Psoas muscle (tissue), 8 donors: ENCODE data around the gene FAT3. TPM values are rescaled to one million over a fixed set of nuclear protein-coding genes. Genes with fewer than 3 reads are reported as not detected.

ENCODE experiments used
- ATAC-seq, 4 donors: fragments of 200-7000 bp; cut with Tn5 transposase; one replicate each; pipeline ENCODE4 v1.9.1; 2020; ENCODE audit warnings: moderate library complexity in 3 of 4, mild to moderate bottlenecking in 2 of 4
- DNase-seq, 2 donors: peaks; one replicate each; pipeline ENCODE4 v3.0.0-alpha.2; 2020
- H3K27ac ChIP-seq: fragments of 200-600 bp; one replicate; pipeline ENCODE4 v1.8.0; 2022
- H3K27me3 ChIP-seq, 3 donors: fragments of 200-600 bp in 1 of 3; one replicate each; pipeline versions ENCODE4 v1.6.1 to v1.8.0; 2013 to 2022; ENCODE audit warnings: low read length in 2 of 3, mild to moderate bottlenecking in 2 of 3, moderate library complexity in 1 of 3; ENCODE audit not compliant: insufficient read depth in 3 of 3
- H3K36me3 ChIP-seq, 2 donors: fragments of 200-600 bp in 1 of 2; one replicate each; pipeline versions ENCODE4 v1.6.1 to v1.8.0; 2013 to 2022; ENCODE audit warnings: low read depth in 1 of 2, mild to moderate bottlenecking in 1 of 2, moderate library complexity in 1 of 2; ENCODE audit not compliant: insufficient read depth in 1 of 2
- H3K4me1 ChIP-seq: fragments of 200-600 bp; one replicate; pipeline ENCODE4 v1.8.0; 2022
- H3K4me3 ChIP-seq: fragments of 200-600 bp; one replicate; pipeline ENCODE4 v1.8.0; 2022; ENCODE audit warnings: mild to moderate bottlenecking
- H3K9me3 ChIP-seq: fragments of 200-600 bp; one replicate; pipeline ENCODE4 v1.8.0; 2022
- CTCF ChIP-seq: fragments of 200-600 bp; IDR thresholded peaks from one replicate; pipeline ENCODE4 v1.8.0; 2022; ENCODE audit warnings: antibody characterized with exemption
- whole genome bisulfite sequencing, 3 donors: extraction: QIAGEN DNeasy Blood & Tissue Kit; methylation state at CpG; one replicate each; pipeline versions ENCODE4 v1.1.6 to v1.1.7; 2013; 5-methylcytosine and 5-hydroxymethylcytosine counted together
- intact Hi-C, 2 donors: fragments of 100-400 bp; cut with DNase I; formaldehyde crosslinking; loops; one replicate each; pipeline versions ENCODE4 v1.11.0 to v1.14.2; 2022
- polyA plus RNA-seq, 3 donors: library from polyadenylated mRNA; stranded (reverse); fragments of 200-250 nt; gene quantifications; one replicate each; pipeline ENCODE4 v1.2.3, GENCODE V29; 2013
- total RNA-seq, 4 donors: library from RNA; stranded (reverse); fragmentation: NEBNext Ultra II Directional in 2 of 4; extraction: Animal tissue kit (Norgen Biotek cat#: 25700) in 2 of 4; gene quantifications; one replicate each; pipeline versions ENCODE4 v1.2.1 to v1.2.4, GENCODE V29; 2021 to 2023
- donor health status: healthy with polysubstance abuse.
- donor health status: DM: no; HTN: no; CAD: no; lungs with moderate emphysema.
- donor health status: Bipolar disorder and iron deficiency.
- donor health status: healthy.
- donor health status: DM: yes; HTN: yes; CAD: no.
- donor health status: DM: no; HTN: no; CAD: no.
- donor health status: DM: no; HTN: no; CAD: no.
- donor health status: DM: yes; HTN: yes; CAD: no.

FAT3 gene
- total and polyA plus RNA-seq, 7 donors = 0.01 to 0.92 (median 0.08) TPM

- H3K27ac ChIP-seq = no peak overlapping the region
- no peak for TF ChIP-seq CTCF
- ATAC-seq = no peak
- no peak overlapping the region for H3K4me3 ChIP-seq
- intact Hi-C loops = no loop called here
- H3K36me3 ChIP-seq = no peaks in the 10 kb centered on the region
- H3K27me3 ChIP-seq = no peaks in the 10 kb centered on the region
- DNase-seq = no peak
- 86 to 89% (median 88%) methylated on average over 4 of the region's 4 CpGs for WGBS, 3 donors
- no peaks in the 10 kb centered on the region for H3K9me3 ChIP-seq
- H3K4me1 ChIP-seq = no peaks in the 10 kb centered on the region
Measured at GRCh38 chr11:92266806-92267205, 42.2 kb downstream of the FAT3 start.

- Histone ChIP-seq H3K27ac (no peak overlapping the region), H3K27me3 (no peaks in the 10 kb centered on the region), H3K4me3 (no peak overlapping the region), H3K9me3 (no peaks in the 10 kb centered on the region), H3K36me3 (no peaks in the 10 kb centered on the region), H3K4me1 (no peaks in the 10 kb centered on the region)
- no peak for ATAC-seq
- TF ChIP-seq CTCF = no peak
- WGBS, 3 donors = 92 to 94% (median 93%) methylated on average over 2 of the region's 2 CpGs
- intact Hi-C loops = no loop called here
- no peak for DNase-seq
Measured at GRCh38 chr11:92267278-92267677, 42.7 kb downstream of the FAT3 start.

- ATAC-seq = no peak
- no peak overlapping the region for H3K4me3 ChIP-seq
- intact Hi-C loops = no loop called here
Measured at GRCh38 chr11:92267968-92268367, 43.4 kb downstream of the FAT3 start.

GRCh38 chr11:92268546-92268945, 43.9 kb downstream of the FAT3 start:
- Histone ChIP-seq H3K4me1 (no peaks in the 10 kb centered on the region), H3K27me3 (no peaks in the 10 kb centered on the region), H3K27ac (no peak overlapping the region), H3K4me3 (no peak overlapping the region), H3K9me3 (no peaks in the 10 kb centered on the region), H3K36me3 (no peaks in the 10 kb centered on the region)
- ATAC-seq (no peak), DNase-seq (no peak)
- intact Hi-C loops = no loop called here
- no peak for TF ChIP-seq CTCF
- 83 to 95% (median 93%) methylated on average over 1 of the region's 1 CpG for WGBS, 3 donors

More at GRCh38 chr11:92267968-92268367, 43.4 kb downstream of the FAT3 start:
- Histone ChIP-seq H3K27me3 (no peaks in the 10 kb centered on the region), H3K27ac (no peak overlapping the region), H3K36me3 (no peaks in the 10 kb centered on the region), H3K9me3 (no peaks in the 10 kb centered on the region), H3K4me1 (no peaks in the 10 kb centered on the region)
- no peak for TF ChIP-seq CTCF
- no peak for DNase-seq

GRCh38 chr11:92269021-92269420, 44.4 kb downstream of the FAT3 start:
- no peak for DNase-seq

More at GRCh38 chr11:92269021-92269420, 44.4 kb downstream of the FAT3 start:
- no peak for TF ChIP-seq CTCF
- Histone ChIP-seq H3K4me3 (no peak overlapping the region), H3K4me1 (no peaks in the 10 kb centered on the region), H3K27ac (no peak overlapping the region), H3K36me3 (no peaks in the 10 kb centered on the region), H3K9me3 (no peaks in the 10 kb centered on the region), H3K27me3 (no peaks in the 10 kb centered on the region)
- 70 to 76% (median 70%) methylated on average over 2 of the region's 2 CpGs for WGBS, 3 donors
- no peak for ATAC-seq
- intact Hi-C loops = no loop called here
